Activated CD4-positive, alpha-beta T cell treated with anti-CD3 and anti-CD28 coated beads, Interleukin-2, amount 10 ng/mL, durations not matched to agents 24 days and 14 days (primary cell): ENCODE results near the gene CCDC188. TPM values are rescaled to one million over a fixed set of nuclear protein-coding genes. Genes with fewer than 3 reads are reported as not detected.

Experiments
- DNase-seq: peaks from one replicate; pipeline ENCODE4 v3.0.0; 2022
- H3K27ac Mint-ChIP-seq: one replicate; pipeline ENCODE4 v1.8.0; 2022; ENCODE audit warnings: mild to moderate bottlenecking, mixed read lengths
- H3K27me3 Mint-ChIP-seq: one replicate; pipeline ENCODE4 v1.8.0; 2022; ENCODE audit warnings: mixed read lengths
- H3K36me3 Mint-ChIP-seq: one replicate; pipeline ENCODE4 v1.8.0; 2022; ENCODE audit warnings: low read depth, mild to moderate bottlenecking, mixed read lengths
- H3K4me1 Mint-ChIP-seq: one replicate; pipeline ENCODE4 v1.8.0; 2021; ENCODE audit warnings: mixed read lengths
- H3K4me3 Mint-ChIP-seq: one replicate; pipeline ENCODE4 v1.8.0; 2022; ENCODE audit warnings: mild to moderate bottlenecking, moderate library complexity, mixed read lengths
- H3K9me3 Mint-ChIP-seq: one replicate; pipeline ENCODE4 v1.8.0; 2021; ENCODE audit warnings: mixed read lengths
- intact Hi-C: fragments of 100-400 bp; cut with micrococcal nuclease; formaldehyde crosslinking; loops from one replicate; pipeline ENCODE4 v1.15.1; 2023
- total RNA-seq: library from RNA; stranded (reverse); gene quantifications from 2 replicates; pipeline ENCODE4 v1.2.3, GENCODE V29; 2022

Gene CCDC188
- total RNA-seq, 1 donor from 2014 or later, result not detected

DNA sequence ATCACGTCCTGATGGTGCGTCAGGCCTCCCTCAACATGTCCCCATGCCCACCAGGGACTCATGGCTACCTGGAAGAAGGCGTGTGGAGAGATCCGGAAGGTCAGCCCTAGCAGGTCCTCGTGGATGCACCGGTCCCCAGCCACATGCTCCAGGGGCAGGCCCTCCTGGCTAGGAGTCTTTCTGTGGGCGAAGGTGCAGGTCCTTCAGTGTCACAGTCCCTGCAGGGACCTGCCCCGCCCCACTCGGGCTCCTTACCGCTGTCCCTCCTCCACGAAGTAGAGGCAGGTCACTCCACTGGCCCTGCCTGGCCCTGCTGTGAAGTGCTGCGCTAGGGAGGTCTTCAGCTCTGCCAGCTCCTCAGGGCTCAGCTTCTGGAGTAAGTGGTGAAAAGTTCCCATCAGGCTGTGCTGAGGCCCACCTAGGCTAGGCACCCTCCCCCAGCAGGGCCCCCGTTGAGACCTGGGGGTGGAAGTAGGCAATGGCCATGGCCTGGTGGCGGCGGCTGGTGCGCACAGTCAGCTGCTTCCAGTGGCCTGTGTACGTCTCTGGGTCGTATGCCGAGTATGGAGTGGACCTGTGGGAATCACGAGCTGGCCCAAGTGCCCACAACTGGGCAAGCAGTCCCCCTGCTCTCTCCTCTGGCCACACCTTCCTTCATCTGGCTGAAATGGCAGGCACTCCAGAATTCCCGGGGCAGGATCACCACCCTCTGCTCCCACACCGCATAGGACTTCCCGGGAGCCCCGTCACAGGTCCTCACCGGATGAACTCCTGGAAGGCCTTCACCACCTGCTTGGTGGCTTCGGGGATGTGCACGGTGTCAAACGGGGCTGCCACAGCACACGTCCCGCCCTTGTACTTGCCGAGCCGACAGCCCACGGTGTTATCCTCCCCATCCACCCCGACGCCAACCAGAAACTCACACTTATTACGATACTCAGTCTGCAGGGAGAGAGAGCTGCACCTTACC lies 36.1 kb downstream of the CCDC188 start:
- Mint-ChIP-seq H3K27me3 (peaks cover 2% of the 10 kb centered on the region), H3K27ac (peak overlapping the region; percentile 82), H3K4me3 (peak overlapping the region; percentile 96), H3K4me1 (peaks cover 37% of the 10 kb centered on the region), H3K36me3 (peaks cover 56% of the 10 kb centered on the region), H3K9me3 (no peaks in the 10 kb centered on the region)
- no peak for DNase-seq
- intact Hi-C loops, result loop anchor here (5.0 to 10.0 kb wide), 5 partner anchors 92 to 972 kb away; partner anchors contain the start of genes ESS2, GNB1L, MED15 and RTL10

DNA sequence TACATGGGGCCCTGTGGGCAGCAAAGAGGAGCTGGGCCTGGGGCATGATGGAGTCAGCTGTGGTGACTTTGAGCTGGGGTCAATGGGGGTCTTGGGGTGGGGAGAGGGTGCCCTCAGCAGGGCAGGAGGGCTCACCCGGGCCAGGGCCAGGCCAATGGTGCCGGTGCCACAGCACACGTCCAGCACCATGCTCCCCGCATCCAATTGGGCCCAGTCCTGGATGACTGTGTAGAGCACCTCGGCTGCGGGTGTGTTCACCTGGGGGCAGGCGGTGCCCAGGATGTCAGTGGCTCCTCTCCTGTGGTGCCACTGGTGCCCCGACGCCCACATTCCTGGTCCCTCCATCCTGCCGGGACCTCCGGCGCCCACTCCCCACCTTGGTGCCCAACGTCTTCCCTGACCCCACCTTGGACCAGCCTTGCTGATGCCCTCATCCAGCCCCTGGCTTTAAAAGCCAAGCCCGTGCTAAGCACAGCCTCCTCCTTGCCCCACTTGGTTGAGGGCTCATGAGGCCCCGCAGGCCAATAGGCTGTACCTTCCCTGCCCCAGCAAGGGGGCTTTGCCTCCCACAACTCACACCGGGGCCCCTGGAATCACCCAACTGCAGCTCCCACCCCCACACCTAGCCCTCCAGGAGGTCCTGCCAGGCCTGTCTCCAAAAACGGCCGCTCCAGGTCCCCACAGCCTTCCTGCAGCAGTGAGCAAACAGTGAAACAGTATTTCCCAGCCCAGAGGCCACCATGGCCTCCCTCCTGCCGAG lies 37.1 kb downstream of the CCDC188 start:
- Mint-ChIP-seq H3K4me3 (peak overlapping the region; percentile 45), H3K36me3 (peaks cover 49% of the 10 kb centered on the region), H3K27ac (peak overlapping the region; percentile 78), H3K4me1 (peaks cover 29% of the 10 kb centered on the region), H3K27me3 (peaks cover 2% of the 10 kb centered on the region), H3K9me3 (no peaks in the 10 kb centered on the region)
- intact Hi-C loops, result loop anchor here (10.0 kb wide), 1 partner anchor 259 kb away; the partner anchor contains the start of genes GNB1L and RTL10
- DNase-seq, result no peak

DNA sequence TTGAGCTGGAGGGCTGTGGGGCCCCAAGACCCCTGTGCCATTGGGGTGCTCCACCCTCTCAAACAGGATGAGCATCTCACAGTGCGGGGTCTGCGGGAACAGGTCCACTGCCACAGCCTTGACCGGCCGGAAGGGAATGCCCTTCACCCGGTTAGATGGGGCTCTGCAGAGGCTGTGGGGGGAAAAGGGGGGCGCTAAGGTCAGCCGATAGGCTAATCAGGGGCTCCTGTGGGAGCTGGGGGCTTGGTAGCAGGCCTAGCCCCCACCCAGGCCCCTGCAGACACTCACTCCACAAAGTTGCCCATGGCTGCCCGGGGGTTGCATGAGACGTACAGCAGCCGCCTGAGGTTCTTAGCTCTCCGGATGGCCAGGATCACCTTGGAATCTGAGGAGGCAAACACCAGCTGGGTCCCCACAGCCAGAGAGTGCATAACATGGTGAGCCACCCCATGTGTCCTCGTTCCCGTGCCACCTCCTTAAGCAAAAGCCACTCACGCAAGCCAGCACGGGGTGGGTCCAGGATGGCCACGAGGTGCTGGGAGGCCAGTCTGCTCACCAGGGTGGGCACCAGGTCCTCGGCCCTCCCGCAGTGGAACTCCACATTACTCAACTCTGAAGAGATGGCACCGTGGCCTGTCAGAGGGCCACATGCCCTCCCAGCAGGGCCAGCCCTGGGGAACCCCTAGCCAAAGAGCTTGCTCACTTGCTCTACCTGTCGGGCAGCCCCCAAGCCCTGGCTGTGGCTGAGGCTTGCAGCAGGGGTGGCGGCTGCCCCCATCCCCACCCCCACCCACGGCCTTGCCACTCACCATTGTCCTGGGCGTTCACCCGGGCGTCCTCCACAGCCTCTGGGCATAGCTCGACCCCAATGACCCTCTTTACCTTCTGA lies 38.0 kb downstream of the CCDC188 start:
- no peak for DNase-seq
- peaks cover 26% of the 10 kb centered on the region for H3K4me1 Mint-ChIP-seq
- peak overlapping the region; percentile 89 for H3K27ac Mint-ChIP-seq

DNA sequence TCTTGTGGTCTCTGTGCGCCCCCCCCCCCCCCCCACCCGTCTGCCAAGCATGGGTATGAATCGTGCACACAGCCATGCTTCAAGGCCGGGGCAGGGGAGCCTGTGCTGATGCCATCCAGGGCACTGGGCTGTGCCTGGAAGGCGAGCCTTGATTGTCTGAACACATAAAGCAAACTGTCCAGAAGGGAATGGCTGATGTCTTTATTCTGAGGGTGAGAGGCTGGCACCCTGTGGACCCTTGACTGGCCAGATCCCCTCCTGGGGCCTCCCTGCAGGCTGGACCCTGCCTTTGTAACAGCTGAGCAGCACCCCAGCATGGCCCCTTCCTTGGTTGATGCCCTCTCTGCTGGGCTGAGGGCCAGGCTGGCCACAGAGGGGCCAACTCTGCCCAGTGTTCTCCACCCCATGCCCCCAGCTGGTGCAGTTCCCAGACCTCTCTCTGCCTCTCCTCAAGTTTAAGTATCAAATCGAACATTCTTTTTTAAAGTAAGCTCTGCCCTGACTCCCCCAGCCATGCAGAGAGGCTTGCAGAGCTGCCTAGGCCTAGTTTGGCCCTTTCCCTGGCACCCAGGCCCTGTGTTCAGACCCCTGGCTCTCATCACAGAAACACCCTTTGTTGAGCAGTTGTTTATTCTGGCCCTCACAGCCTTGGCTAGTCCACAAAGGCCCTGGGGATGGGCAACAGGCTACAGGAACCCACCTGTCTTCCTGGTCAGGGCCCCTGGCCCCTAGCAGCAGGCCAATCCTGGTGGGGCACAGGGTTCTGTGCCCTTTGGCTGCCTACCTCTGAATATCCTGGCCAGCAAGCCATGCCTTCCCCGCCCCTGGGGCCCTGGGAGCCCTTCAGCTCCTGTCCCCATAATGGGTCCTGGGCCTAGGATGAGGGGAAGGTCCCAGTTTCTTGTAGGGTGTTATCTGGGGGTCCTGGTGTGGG lies 38.9 kb downstream of the CCDC188 start:
- peaks cover 54% of the 10 kb centered on the region for H3K36me3 Mint-ChIP-seq
- peak overlapping the region; percentile 89 for H3K27ac Mint-ChIP-seq
- H3K27me3 Mint-ChIP-seq, result no peaks in the 10 kb centered on the region
- H3K4me1 Mint-ChIP-seq, result peaks cover 26% of the 10 kb centered on the region
- DNase-seq, result no peak
- no peaks in the 10 kb centered on the region for H3K9me3 Mint-ChIP-seq
- peak overlapping the region; percentile 70 for H3K4me3 Mint-ChIP-seq
- intact Hi-C loops, result loop anchor here (10.0 kb wide), 1 partner anchor 257 kb away; the partner anchor contains the start of genes GNB1L and RTL10

More for the DNA sequence above, 38.0 kb downstream of the CCDC188 start:
- intact Hi-C loops, result loop anchor here (10.0 kb wide), 1 partner anchor 258 kb away; the partner anchor contains the start of genes GNB1L and RTL10
- Mint-ChIP-seq H3K36me3 (peaks cover 48% of the 10 kb centered on the region), H3K4me3 (no peak overlapping the region), H3K27me3 (peaks cover 2% of the 10 kb centered on the region), H3K9me3 (no peaks in the 10 kb centered on the region)

DNA sequence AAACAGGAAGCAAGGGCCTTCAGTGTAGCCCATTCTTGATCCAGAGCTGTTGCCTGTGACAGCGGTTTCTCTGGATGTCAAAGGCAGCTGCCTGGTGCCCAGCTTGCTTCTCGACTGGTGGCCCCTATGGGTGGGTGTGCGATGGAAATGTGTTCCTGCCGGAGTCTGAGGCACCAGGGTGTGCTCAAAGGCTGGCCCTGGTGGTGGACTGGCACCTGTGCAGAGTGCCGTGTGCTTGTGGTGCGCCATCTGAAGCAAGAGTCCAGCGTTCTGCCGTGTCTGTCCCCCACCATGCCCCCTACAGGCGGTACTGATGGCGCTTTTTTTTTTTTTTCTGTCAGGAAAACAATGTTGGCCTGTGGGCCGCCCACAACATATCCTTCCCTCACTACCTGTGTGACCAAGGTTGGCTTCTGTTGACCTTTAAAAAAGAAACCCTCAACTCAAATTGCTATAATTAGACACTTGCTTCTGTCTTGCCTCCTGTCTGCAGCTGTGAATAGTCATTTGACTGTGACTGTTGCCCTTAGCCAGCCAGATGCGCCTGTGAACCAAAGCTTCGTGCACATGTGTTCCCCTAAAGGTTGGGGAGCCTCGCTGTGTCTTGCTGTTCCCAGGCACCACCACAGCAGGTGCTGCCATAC lies 39.7 kb downstream of the CCDC188 start:
- intact Hi-C loops, result loop anchor here (10.0 kb wide), 1 partner anchor 256 kb away; the partner anchor contains the start of genes GNB1L and RTL10
- Mint-ChIP-seq H3K27ac (peak overlapping the region; percentile 89), H3K27me3 (no peaks in the 10 kb centered on the region), H3K4me3 (no peak overlapping the region), H3K36me3 (peaks cover 55% of the 10 kb centered on the region), H3K4me1 (peaks cover 26% of the 10 kb centered on the region), H3K9me3 (no peaks in the 10 kb centered on the region)
- peak; percentile 73 for DNase-seq

DNA sequence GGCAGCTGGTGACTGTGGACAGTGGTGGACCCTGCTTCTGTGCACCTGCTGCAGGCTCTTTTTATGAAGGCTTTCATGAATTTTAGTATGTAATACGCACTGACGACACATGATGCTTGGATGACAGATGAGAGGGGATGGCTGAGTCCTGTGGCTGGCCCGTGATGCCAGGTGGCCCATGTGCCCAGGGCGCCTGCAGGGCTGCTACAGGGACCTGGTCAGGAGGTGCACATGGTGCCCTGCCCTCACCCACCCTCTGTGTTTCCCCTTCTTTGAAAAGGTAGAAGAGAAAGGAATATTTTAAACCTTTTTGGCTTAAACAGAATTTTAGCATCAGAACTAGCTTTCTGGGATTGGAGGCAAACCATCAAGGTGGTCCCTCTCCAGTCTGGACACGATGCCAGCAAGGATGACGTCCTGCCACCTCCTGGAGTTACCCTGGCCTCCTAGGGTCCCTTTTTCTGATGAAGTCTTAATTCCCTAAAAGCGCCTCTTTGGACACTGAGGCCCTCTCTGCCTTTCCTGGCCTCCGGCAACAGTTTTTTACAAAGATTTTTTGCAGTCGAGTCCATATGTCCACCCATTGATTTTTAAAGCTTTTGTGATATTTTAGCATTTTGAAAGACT lies 40.4 kb downstream of the CCDC188 start:
- Mint-ChIP-seq H3K4me1 (peaks cover 26% of the 10 kb centered on the region), H3K4me3 (no peak overlapping the region), H3K27me3 (no peaks in the 10 kb centered on the region), H3K27ac (peak overlapping the region; percentile 89), H3K9me3 (no peaks in the 10 kb centered on the region), H3K36me3 (peaks cover 59% of the 10 kb centered on the region)
- intact Hi-C loops, result loop anchor here (10.0 kb wide), 1 partner anchor 256 kb away; the partner anchor contains the start of genes GNB1L and RTL10
- DNase-seq, result no peak

DNA sequence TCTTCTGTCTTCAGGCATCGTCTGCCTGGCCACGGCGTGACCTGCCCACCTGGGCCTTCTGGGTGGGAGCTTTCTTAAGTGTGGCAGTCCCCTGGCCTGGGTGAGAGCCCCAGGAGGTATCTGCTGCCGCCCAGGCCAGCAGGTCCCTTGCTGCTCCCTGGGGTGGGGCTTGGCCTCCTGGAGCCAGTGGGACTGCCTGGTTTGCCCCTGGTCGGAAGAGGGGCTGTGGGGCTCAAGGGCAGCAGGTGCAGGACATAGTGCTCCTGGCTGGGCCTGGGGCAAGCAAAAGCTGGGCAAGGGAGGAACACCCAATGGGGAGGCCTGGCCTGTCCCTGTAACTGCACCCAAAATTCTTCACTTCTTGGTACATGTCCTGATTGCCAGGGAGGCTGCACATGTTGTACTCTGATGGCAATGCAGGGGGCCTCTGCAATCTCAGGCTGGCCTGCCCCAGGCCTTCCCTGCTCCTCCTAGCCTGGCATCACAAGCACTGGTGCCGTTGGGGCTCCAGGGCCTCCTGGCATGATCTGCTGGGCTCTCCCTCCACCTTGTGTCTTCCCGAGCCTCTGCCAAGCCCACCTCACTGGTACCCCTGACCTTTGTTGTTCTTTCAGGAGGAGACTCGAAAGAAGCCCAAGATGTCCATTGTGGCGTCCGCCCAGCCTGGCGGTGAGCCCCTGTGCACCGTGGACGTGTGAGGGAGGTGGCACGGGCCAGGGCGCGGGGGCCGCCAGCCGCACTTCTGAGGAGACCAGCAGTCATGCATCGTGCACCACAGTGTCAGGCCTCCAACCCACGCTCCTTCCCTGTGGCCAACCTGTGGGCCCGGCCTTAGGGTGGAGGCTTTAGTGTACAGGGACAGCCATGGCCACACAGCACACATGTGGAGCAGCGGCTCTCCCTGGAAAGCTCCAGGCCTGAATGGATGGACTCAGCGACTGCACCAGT lies 41.2 kb downstream of the CCDC188 start:
- peak overlapping the region; percentile 59 for H3K27ac Mint-ChIP-seq
- peaks cover 53% of the 10 kb centered on the region for H3K36me3 Mint-ChIP-seq
- H3K4me3 Mint-ChIP-seq, result no peak overlapping the region
- no peak for DNase-seq
- H3K9me3 Mint-ChIP-seq, result no peaks in the 10 kb centered on the region
- no peaks in the 10 kb centered on the region for H3K27me3 Mint-ChIP-seq
- peaks cover 22% of the 10 kb centered on the region for H3K4me1 Mint-ChIP-seq
- intact Hi-C loops, result loop anchor here (10.0 kb wide), 1 partner anchor 255 kb away; the partner anchor contains the start of genes GNB1L and RTL10

DNA sequence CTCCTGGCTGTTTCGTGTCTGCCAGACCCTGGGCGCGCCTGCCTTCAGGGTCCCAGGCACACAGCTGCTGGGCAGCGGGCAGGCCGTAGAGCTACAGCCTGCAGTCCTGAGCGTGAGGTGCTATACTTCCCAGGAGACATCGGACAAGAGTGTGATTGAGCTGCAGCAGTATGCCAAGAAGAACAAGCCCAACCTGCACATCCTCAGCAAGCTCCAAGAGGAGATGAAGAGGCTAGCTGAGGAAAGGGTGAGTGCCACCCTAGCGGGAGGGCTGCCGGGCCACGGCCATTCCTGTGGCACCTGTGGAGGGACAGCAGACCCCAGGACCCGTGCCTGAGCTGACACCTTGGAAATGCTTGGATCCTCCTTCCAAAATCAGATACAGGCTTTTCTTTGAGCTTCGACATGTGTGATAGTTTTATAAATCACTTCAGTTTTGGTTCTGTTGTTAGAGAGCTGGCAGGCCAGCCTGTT lies 42.1 kb downstream of the CCDC188 start:
- Mint-ChIP-seq H3K4me3 (no peak overlapping the region), H3K27me3 (no peaks in the 10 kb centered on the region), H3K9me3 (no peaks in the 10 kb centered on the region), H3K27ac (peak overlapping the region; percentile 2), H3K36me3 (peaks cover 47% of the 10 kb centered on the region), H3K4me1 (peaks cover 16% of the 10 kb centered on the region)
- intact Hi-C loops, result no loop called here
- DNase-seq, result no peak

DNA sequence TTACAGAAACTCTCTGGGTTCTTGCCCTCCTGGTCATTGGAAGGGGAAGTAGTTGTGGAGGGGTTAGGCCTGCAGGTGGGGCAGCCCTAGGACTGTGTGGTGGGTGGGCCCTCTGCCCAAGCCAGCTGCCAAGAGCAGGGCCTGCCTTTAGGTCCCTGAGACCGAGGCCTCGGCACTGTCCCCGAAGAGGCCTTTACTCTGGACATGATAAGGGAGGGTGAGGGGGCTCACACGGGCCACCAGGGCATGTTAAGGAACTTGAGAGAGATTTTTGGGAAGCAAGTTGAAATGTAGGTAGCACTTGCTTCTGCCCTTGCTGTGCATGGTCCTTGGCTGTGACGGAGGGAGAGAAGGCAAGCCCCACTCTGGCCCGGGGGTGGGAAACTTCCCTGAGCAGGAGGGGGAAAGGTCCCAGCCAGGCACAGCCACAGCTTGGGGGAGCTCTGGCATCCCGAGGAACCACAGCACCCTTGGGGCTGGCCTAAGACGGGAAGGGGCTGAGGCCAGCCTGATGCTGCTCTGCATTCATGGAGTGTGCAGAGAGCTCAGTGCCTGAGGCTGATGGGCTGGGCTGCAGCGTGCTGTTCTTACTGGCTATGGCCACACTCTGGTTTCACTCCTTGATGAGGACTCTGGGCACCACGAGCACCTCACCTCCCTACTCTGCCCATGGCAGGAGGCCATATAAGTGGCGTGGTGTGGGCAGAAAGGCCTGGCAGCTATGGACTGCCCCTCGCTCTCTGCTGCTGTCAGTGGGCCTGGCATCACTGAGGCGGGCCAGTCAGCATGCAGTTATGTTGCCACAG lies 42.7 kb downstream of the CCDC188 start:
- H3K36me3 Mint-ChIP-seq, result peaks cover 50% of the 10 kb centered on the region
- intact Hi-C loops, result no loop called here

DNA sequence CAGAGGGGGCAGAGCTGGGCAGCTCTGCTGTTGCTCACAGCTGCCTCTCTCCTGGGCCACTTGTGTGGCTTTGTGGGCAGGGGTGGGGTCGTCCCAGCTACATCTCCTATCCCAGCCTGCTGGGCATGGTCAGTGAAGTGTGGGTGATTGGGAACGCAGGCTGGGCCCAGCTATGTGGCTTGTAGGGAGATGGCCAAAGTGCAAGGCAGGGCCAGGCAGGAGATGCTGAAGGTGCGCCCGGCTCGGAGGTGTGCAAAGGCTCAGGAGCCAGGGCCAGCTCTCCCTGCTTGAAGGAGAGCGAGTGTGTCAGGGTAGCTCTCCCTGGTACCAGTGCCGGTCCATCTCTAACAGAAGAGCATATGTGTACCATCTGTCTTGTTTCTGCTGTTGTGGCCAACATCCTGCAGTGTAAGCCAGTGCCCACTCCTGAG lies 43.4 kb downstream of the CCDC188 start:
- H3K27me3 Mint-ChIP-seq, result no peaks in the 10 kb centered on the region
- DNase-seq, result no peak
- H3K4me3 Mint-ChIP-seq, result no peak overlapping the region
- no peak overlapping the region for H3K27ac Mint-ChIP-seq
- H3K4me1 Mint-ChIP-seq, result peaks cover 22% of the 10 kb centered on the region
- intact Hi-C loops, result no loop called here
- no peaks in the 10 kb centered on the region for H3K9me3 Mint-ChIP-seq
- peaks cover 52% of the 10 kb centered on the region for H3K36me3 Mint-ChIP-seq

More for the DNA sequence above, 42.7 kb downstream of the CCDC188 start:
- Mint-ChIP-seq H3K4me1 (peaks cover 19% of the 10 kb centered on the region), H3K4me3 (no peak overlapping the region), H3K27ac (peak overlapping the region; percentile 2), H3K9me3 (no peaks in the 10 kb centered on the region), H3K27me3 (no peaks in the 10 kb centered on the region)
- DNase-seq, result no peak
